Activated T-cell treated with anti-CD3 and anti-CD28 coated beads, Interleukin-2, amount 50 U/mL, for 24 hours (primary cell): Measurements from ENCODE around the gene PHF21B.
"Not testable (repeated sequence)": the region's sequence is repeated elsewhere in the genome, so short reads cannot be mapped to it uniquely, and the experiment has no call there.

Source experiments
- DNase-seq: peaks from one replicate; pipeline ENCODE4 v3.0.0-alpha.2; 2020
- H3K27ac Mint-ChIP-seq: 2 replicates; pipeline ENCODE4 v1.8.0; 2020; ENCODE audit warnings: mild to moderate bottlenecking, mixed read lengths
- H3K27me3 Mint-ChIP-seq: 2 replicates; pipeline ENCODE4 v1.8.0; 2020; ENCODE audit warnings: mixed read lengths
- H3K36me3 Mint-ChIP-seq: 2 replicates; pipeline ENCODE4 v1.8.0; 2020; ENCODE audit warnings: low read depth, mixed read lengths
- H3K4me1 Mint-ChIP-seq: 2 replicates; pipeline ENCODE4 v1.8.0; 2020; ENCODE audit warnings: low read depth, mixed read lengths
- H3K4me3 Mint-ChIP-seq: 2 replicates; pipeline ENCODE4 v1.8.0; 2020; ENCODE audit warnings: mild to moderate bottlenecking, moderate library complexity, mixed read lengths
- H3K9me3 Mint-ChIP-seq: 2 replicates; pipeline ENCODE4 v1.8.0; 2020; ENCODE audit warnings: mixed read lengths

Gene PHF21B

GRCh38 chr22:44921766-44922165 is 88.0 kb downstream of the PHF21B start:
- peaks cover 15% of the 10 kb centered on the region for H3K27me3 Mint-ChIP-seq
- H3K36me3 Mint-ChIP-seq, H3K4me1 Mint-ChIP-seq, DNase-seq, H3K27ac Mint-ChIP-seq, H3K9me3 Mint-ChIP-seq, H3K4me3 Mint-ChIP-seq: not testable (repeated sequence)

DNA sequence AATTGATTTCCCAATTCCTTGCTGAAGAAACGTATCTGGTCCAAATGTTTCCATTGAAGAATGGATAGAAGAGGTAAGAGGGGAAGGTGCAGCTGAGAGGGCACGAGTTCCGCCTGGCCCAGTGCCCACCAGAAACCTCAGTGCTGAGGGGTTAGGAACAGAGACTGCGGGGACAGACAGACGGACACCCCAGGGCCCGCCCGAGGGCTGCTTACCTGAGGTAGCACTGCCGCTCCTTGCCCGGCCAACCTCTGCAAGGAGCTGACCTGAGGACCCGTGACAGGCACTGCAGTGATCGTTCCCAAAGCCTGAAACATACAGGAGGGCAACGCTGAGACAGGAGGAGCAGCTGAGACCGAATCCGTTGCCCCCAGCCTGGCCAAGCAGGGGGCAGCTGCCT is 89.6 kb downstream of the PHF21B start:
- DNase-seq: no peak
- H3K9me3 Mint-ChIP-seq: no peaks in the 10 kb centered on the region
- peaks cover 11% of the 10 kb centered on the region for H3K27me3 Mint-ChIP-seq
- no peak overlapping the region for H3K4me3 Mint-ChIP-seq
- no peak overlapping the region for H3K27ac Mint-ChIP-seq
- no peaks in the 10 kb centered on the region for H3K36me3 Mint-ChIP-seq
- H3K4me1 Mint-ChIP-seq: no peaks in the 10 kb centered on the region

DNA sequence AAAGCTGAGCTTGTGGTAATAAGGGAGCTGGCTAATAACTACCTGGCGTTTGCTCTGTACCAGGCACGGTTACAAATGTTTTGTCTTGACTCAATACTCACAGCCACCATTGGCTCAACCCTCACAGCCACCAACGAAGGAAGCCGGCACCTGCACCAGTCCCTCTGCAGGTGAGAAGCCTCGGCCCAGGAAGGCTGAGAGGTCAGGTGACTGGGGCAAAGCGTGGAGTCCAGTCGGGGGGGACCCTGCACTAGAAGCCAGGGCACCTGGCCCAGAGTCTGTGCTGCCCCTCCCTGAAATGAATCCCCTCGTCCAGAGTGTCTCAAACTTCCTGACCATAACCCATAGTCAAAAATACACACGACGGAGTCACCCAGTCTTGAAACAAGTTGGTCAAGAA is 90.1 kb downstream of the PHF21B start:
- DNase-seq: no peak
- no peaks in the 10 kb centered on the region for H3K36me3 Mint-ChIP-seq
- no peak overlapping the region for H3K27ac Mint-ChIP-seq
- H3K4me1 Mint-ChIP-seq: no peaks in the 10 kb centered on the region
- H3K27me3 Mint-ChIP-seq: peaks cover 11% of the 10 kb centered on the region
- no peak overlapping the region for H3K4me3 Mint-ChIP-seq
- H3K9me3 Mint-ChIP-seq: no peaks in the 10 kb centered on the region

- H3K36me3 Mint-ChIP-seq: no peaks in the 10 kb centered on the region
- H3K4me3 Mint-ChIP-seq: no peak overlapping the region
- no peaks in the 10 kb centered on the region for H3K9me3 Mint-ChIP-seq
- no peak for DNase-seq
- no peaks in the 10 kb centered on the region for H3K4me1 Mint-ChIP-seq
- H3K27me3 Mint-ChIP-seq: peaks cover 11% of the 10 kb centered on the region
- H3K27ac Mint-ChIP-seq: no peak overlapping the region
Observed at GRCh38 chr22:44918925-44919392, 90.8 kb downstream of the PHF21B start.

GRCh38 chr22:44918166-44918924 is 91.5 kb downstream of the PHF21B start:
- Mint-ChIP-seq H3K36me3 (no peaks in the 10 kb centered on the region), H3K27me3 (peaks cover 11% of the 10 kb centered on the region), H3K9me3 (no peaks in the 10 kb centered on the region), H3K4me1 (no peaks in the 10 kb centered on the region), H3K27ac (no peak overlapping the region), H3K4me3 (no peak overlapping the region)
- DNase-seq: no peak

GRCh38 chr22:44917372-44918165 is 92.2 kb downstream of the PHF21B start:
- Mint-ChIP-seq H3K36me3 (no peaks in the 10 kb centered on the region), H3K9me3 (no peaks in the 10 kb centered on the region), H3K27ac (no peak overlapping the region), H3K27me3 (peaks cover 6% of the 10 kb centered on the region), H3K4me3 (no peak overlapping the region), H3K4me1 (no peaks in the 10 kb centered on the region)
- DNase-seq: no peak

DNA sequence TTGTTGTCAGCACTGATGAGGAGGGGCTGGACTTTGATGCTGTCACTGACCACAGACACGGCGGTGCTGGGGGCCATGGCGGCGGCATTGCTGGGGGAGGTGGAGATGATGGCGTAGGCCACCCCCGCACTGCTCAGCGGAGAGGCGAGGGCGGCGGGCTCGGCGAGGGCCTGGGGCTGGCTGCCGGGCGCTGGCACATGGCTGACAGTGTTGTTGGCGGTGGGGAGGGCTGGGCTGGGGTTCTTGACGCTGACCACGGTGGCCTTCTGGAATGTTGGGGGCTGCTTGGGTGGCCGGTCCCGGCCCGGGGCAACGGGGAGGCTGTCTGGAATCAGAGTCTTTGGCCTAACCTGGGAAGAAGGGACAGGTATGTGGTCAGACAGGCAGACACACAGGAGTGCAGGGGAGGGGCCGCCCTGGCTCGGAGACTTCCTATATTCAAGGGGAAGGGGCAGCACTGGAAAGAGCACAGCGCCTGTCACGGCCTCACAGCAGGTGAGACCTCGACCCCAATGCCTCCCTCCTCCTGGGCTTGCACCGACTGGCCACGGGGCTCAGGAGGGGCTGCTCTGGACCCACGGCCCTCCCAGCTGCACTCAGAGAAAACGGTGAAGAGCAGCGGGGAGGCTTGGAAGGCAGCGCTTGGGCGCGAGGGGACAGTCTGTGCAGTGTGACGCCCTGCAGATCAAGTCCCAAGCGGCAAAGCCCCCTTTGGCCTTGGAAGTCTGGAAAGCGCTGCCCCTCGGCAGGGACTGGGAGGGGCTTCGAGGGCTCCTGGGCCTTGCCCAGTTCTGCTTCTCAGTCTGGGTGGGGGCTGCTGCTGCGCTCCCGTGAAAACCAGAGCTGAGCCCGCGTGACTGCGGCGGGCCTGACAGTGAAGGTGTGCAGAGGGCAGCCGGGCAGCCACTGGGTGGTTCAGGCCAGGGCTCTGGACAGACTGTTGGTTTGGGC is 93.2 kb downstream of the PHF21B start:
- no peaks in the 10 kb centered on the region for H3K4me1 Mint-ChIP-seq

GRCh38 chr22:44915441-44915840 is 94.4 kb downstream of the PHF21B start:
- H3K36me3 Mint-ChIP-seq: no peaks in the 10 kb centered on the region
- peaks cover 10% of the 10 kb centered on the region for H3K9me3 Mint-ChIP-seq
- peaks cover 7% of the 10 kb centered on the region for H3K27me3 Mint-ChIP-seq
- no peaks in the 10 kb centered on the region for H3K4me1 Mint-ChIP-seq
- no peak overlapping the region for H3K4me3 Mint-ChIP-seq
- H3K27ac Mint-ChIP-seq: no peak overlapping the region
- no peak for DNase-seq

More for the DNA sequence above, 93.2 kb downstream of the PHF21B start:
- Mint-ChIP-seq H3K9me3 (peaks cover 7% of the 10 kb centered on the region), H3K27ac (no peak overlapping the region), H3K36me3 (no peaks in the 10 kb centered on the region), H3K27me3 (peaks cover 9% of the 10 kb centered on the region), H3K4me3 (no peak overlapping the region)
- DNase-seq: no peak

DNA sequence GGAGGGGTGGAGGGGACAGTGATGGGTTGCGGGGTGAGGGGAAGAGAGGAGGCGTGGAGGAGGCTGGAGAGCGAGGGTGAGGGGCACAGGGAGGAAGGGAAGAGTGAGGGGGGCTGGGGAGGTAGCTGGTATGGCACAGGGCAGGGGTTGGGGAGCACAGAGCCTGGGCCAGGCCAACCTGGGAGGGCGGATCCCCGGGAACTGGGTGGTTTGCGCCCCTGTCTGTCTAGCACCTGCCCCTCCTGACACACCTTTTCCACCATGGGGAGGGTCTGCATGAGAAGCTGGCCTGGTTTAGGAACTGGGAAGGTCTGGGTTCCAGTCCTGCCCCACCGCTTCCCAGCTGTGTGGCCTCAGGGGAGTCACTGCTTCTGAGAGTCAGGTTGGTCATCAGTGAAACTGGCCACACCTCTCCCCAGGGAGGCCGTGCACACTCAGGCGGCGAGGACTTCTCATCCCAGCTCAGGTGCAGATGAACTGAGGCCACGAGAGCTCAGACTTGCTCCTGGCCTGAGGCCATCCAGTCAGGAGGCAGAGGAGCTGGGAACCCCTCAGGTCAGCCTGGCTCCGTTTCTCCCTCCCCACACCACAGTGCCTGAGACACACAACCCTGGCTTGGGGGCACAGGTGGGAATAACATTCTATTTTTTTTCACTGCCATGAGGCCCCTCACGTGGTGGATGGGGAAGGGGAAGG is 95.6 kb downstream of the PHF21B start:
- no peak overlapping the region for H3K4me3 Mint-ChIP-seq
- no peak for DNase-seq
- no peaks in the 10 kb centered on the region for H3K36me3 Mint-ChIP-seq
- no peaks in the 10 kb centered on the region for H3K4me1 Mint-ChIP-seq
- no peak overlapping the region for H3K27ac Mint-ChIP-seq
- peaks cover 12% of the 10 kb centered on the region for H3K27me3 Mint-ChIP-seq
- H3K9me3 Mint-ChIP-seq: peaks cover 14% of the 10 kb centered on the region

GRCh38 chr22:44913198-44913983 is 96.4 kb downstream of the PHF21B start:
- Mint-ChIP-seq H3K27ac (no peak overlapping the region), H3K9me3 (peaks cover 14% of the 10 kb centered on the region), H3K4me3 (no peak overlapping the region), H3K36me3 (no peaks in the 10 kb centered on the region), H3K27me3 (peaks cover 11% of the 10 kb centered on the region), H3K4me1 (no peaks in the 10 kb centered on the region)
- DNase-seq: no peak

GRCh38 chr22:44909241-44909640 is 100.6 kb downstream of the PHF21B start:
- Mint-ChIP-seq H3K27me3 (peaks cover 36% of the 10 kb centered on the region), H3K27ac (no peak overlapping the region), H3K4me3 (no peak overlapping the region), H3K9me3 (peaks cover 14% of the 10 kb centered on the region), H3K4me1 (no peaks in the 10 kb centered on the region), H3K36me3 (no peaks in the 10 kb centered on the region)
- no peak for DNase-seq

DNA sequence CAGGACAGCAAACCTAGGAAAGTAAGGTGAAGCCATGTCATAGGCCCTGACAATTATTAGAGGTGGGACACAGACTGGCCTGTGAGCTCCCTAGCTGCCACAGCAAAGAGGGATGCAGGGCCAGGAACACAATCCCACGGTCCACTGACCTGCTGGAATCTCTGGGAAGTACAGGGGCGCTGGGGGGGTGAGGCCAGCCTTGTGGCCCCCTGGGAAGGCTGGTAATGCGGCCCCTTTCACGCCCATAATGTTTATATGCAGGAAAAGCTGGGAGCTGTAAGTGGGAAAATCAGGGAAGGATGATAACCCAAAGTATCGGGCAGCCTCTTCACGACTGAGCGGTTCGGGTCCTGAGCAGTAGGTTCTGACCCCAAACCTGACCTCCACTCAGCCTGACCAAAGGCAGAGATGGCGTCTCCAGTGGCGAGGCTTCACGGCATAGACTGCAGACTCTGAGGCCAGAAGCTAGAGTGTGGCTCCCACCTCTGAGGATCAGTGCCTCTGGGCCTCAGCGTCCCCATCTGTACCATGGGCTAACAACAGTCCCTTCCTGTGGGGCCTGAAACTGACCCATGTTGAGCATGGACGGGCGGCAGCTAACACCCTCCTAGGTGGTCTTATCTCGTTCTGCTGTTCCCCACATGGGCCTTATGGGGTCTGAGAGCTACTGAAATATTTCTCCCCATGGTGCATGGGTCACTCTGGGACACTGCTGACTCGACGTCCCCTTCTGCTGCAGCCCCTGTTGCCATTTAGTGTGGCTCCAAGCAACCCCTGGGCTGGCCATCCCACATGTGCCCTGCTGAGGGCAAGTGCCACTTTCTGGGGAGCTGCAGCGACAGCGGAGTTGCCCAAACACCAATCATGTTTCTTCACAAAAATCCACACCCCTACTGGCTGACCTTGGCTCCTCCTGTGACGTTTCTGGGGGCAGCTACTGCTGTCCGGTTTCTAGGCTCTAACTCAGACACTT is 101.8 kb downstream of the PHF21B start:
- Mint-ChIP-seq H3K36me3 (no peaks in the 10 kb centered on the region), H3K4me3 (no peak overlapping the region), H3K27me3 (peaks cover 46% of the 10 kb centered on the region), H3K4me1 (no peaks in the 10 kb centered on the region), H3K9me3 (peaks cover 14% of the 10 kb centered on the region), H3K27ac (no peak overlapping the region)
- no peak for DNase-seq
